ENCODE results near the gene FAM53B.

The FAM53B gene

GRCh38 chr10:124591123-124591495 lies 153.1 kb downstream of the FAM53B start:
- no peak overlapping the region for H3K27ac ChIP-seq (replicated peaks; ENCODE audit: low read length)
- no peak overlapping the region for H2BK120ac ChIP-seq (ENCODE audit: low read depth, low read length)
- no peak overlapping the region for H4K91ac ChIP-seq (ENCODE audit: low read depth, low read length, poor library complexity)

GRCh38 chr10:124590216-124591122 lies 153.7 kb downstream of the FAM53B start:
- Histone ChIP-seq H3K14ac (ENCODE audit: low read length) (peak overlapping the region; percentile 77), H2AK5ac (ENCODE audit: low read depth, low read length) (peak overlapping the region; percentile 60), H3K79me1 (ENCODE audit: low read depth, low read length) (peaks cover 1% of the 10 kb centered on the region), H4K91ac (ENCODE audit: low read depth, low read length, poor library complexity) (no peak overlapping the region), H3K4ac (ENCODE audit: low read length) (no peak overlapping the region), H2BK12ac (ENCODE audit: low read length) (no peak overlapping the region), H3K9ac (ENCODE audit: low read depth, low read length, poor library complexity) (no peak overlapping the region), H3K4me1 (ENCODE audit: control insufficient read depth in 2 of 2, insufficient read depth in 1 of 2, low read depth in 1 of 2, low read length in 2 of 2) (peaks cover 0 to 3% of the 10 kb centered on the region in 2 donors), H3K36me3 (replicated peaks in 1 of 2; ENCODE audit: control insufficient read depth in 2 of 2, insufficient read depth in 2 of 2, low read length in 2 of 2) (no peaks in the 10 kb centered on the region), H2BK15ac (ENCODE audit: low read length) (peak overlapping the region; percentile 3), H3K27me3 (ENCODE audit: control insufficient read depth in 3 of 3, insufficient read depth in 3 of 3, low read depth in 1 of 3, low read length in 3 of 3) (no peaks in the 10 kb centered on the region), H2BK120ac (ENCODE audit: low read depth, low read length) (no peak overlapping the region), H2AFZ (ENCODE audit: low read length) (no peak overlapping the region), H3K9me3 (replicated peaks in 1 of 2; ENCODE audit: control insufficient read depth in 2 of 2, insufficient read depth in 1 of 2, low read depth in 1 of 2, low read length in 2 of 2) (peaks cover 4 to 6% of the 10 kb centered on the region in 2 donors), H3K4me3 (ENCODE audit: low read length in 2 of 2) (no peak overlapping the region), H3K27ac (replicated peaks; ENCODE audit: low read length) (no peak overlapping the region), H3K18ac (ENCODE audit: low read length) (peak overlapping the region; percentile 48), H3K4me2 (ENCODE audit: insufficient read depth, low read length, poor library complexity, severe bottlenecking) (no peak overlapping the region), H3K23ac (ENCODE audit: low read depth, low read length, poor library complexity) (no peak overlapping the region), H2BK5ac (ENCODE audit: low read length) (no peak overlapping the region), H4K8ac (ENCODE audit: low read depth, low read length) (no peak overlapping the region)
- WGBS, 2 donors (ENCODE audit: extremely low coverage in 2 of 2, insufficient read length in 2 of 2, insufficient replicate concordance in 1 of 2), result no CpG with 5 or more reads among the region's 23 CpGs
- no peak for DNase-seq (ENCODE audit: low spot score)

More at GRCh38 chr10:124591123-124591495, 153.1 kb downstream of the FAM53B start:
- Histone ChIP-seq H3K4me1 (ENCODE audit: control insufficient read depth in 2 of 2, insufficient read depth in 1 of 2, low read depth in 1 of 2, low read length in 2 of 2) (peaks cover 0 to 3% of the 10 kb centered on the region in 2 donors), H3K14ac (ENCODE audit: low read length) (no peak overlapping the region), H3K36me3 (replicated peaks in 1 of 2; ENCODE audit: control insufficient read depth in 2 of 2, insufficient read depth in 2 of 2, low read length in 2 of 2) (no peaks in the 10 kb centered on the region), H2BK15ac (ENCODE audit: low read length) (no peak overlapping the region), H3K27me3 (ENCODE audit: control insufficient read depth in 3 of 3, insufficient read depth in 3 of 3, low read depth in 1 of 3, low read length in 3 of 3) (no peaks in the 10 kb centered on the region), H3K4me3 (ENCODE audit: low read length in 2 of 2) (no peak overlapping the region), H3K23ac (ENCODE audit: low read depth, low read length, poor library complexity) (no peak overlapping the region), H3K9ac (ENCODE audit: low read depth, low read length, poor library complexity) (no peak overlapping the region), H3K9me3 (replicated peaks in 1 of 2; ENCODE audit: control insufficient read depth in 2 of 2, insufficient read depth in 1 of 2, low read depth in 1 of 2, low read length in 2 of 2) (peaks cover 4 to 6% of the 10 kb centered on the region in 2 donors), H2AK5ac (ENCODE audit: low read depth, low read length) (peak overlapping the region; percentile 60), H4K8ac (ENCODE audit: low read depth, low read length) (no peak overlapping the region), H3K18ac (ENCODE audit: low read length) (no peak overlapping the region), H3K4ac (ENCODE audit: low read length) (no peak overlapping the region), H3K4me2 (ENCODE audit: insufficient read depth, low read length, poor library complexity, severe bottlenecking) (no peak overlapping the region), H2BK12ac (ENCODE audit: low read length) (no peak overlapping the region), H2BK5ac (ENCODE audit: low read length) (no peak overlapping the region), H3K79me1 (ENCODE audit: low read depth, low read length) (peaks cover 1% of the 10 kb centered on the region), H2AFZ (ENCODE audit: low read length) (no peak overlapping the region)
- no peak for DNase-seq (ENCODE audit: low spot score)
- WGBS, 2 donors (ENCODE audit: extremely low coverage in 2 of 2, insufficient read length in 2 of 2, insufficient replicate concordance in 1 of 2), result no CpG with 5 or more reads among the region's 5 CpGs

- Histone ChIP-seq H3K4me1 (ENCODE audit: control insufficient read depth in 2 of 2, insufficient read depth in 1 of 2, low read depth in 1 of 2, low read length in 2 of 2) (peaks cover 0 to 3% of the 10 kb centered on the region in 2 donors), H2BK15ac (ENCODE audit: low read length) (no peak overlapping the region), H2AK5ac (ENCODE audit: low read depth, low read length) (no peak overlapping the region), H3K4ac (ENCODE audit: low read length) (no peak overlapping the region), H3K27ac (replicated peaks; ENCODE audit: low read length) (no peak overlapping the region), H3K4me2 (ENCODE audit: insufficient read depth, low read length, poor library complexity, severe bottlenecking) (no peak overlapping the region), H3K27me3 (ENCODE audit: control insufficient read depth in 3 of 3, insufficient read depth in 3 of 3, low read depth in 1 of 3, low read length in 3 of 3) (no peaks in the 10 kb centered on the region), H3K4me3 (ENCODE audit: low read length in 2 of 2) (no peak overlapping the region), H3K36me3 (replicated peaks in 1 of 2; ENCODE audit: control insufficient read depth in 2 of 2, insufficient read depth in 2 of 2, low read length in 2 of 2) (no peaks in the 10 kb centered on the region), H3K14ac (ENCODE audit: low read length) (no peak overlapping the region), H2BK120ac (ENCODE audit: low read depth, low read length) (no peak overlapping the region), H2AFZ (ENCODE audit: low read length) (peak overlapping the region; percentile 21), H3K18ac (ENCODE audit: low read length) (peak overlapping the region; percentile 41), H4K8ac (ENCODE audit: low read depth, low read length) (no peak overlapping the region), H3K9me3 (replicated peaks in 1 of 2; ENCODE audit: control insufficient read depth in 2 of 2, insufficient read depth in 1 of 2, low read depth in 1 of 2, low read length in 2 of 2) (peaks cover 4 to 6% of the 10 kb centered on the region in 2 donors), H4K91ac (ENCODE audit: low read depth, low read length, poor library complexity) (no peak overlapping the region), H2BK5ac (ENCODE audit: low read length) (no peak overlapping the region), H3K23ac (ENCODE audit: low read depth, low read length, poor library complexity) (no peak overlapping the region), H3K79me1 (ENCODE audit: low read depth, low read length) (peaks cover 1% of the 10 kb centered on the region), H3K9ac (ENCODE audit: low read depth, low read length, poor library complexity) (no peak overlapping the region), H2BK12ac (ENCODE audit: low read length) (no peak overlapping the region)
- no CpG with 5 or more reads among the region's 24 CpGs for WGBS, 2 donors (ENCODE audit: extremely low coverage in 2 of 2, insufficient read length in 2 of 2, insufficient replicate concordance in 1 of 2)
- no peak for DNase-seq (ENCODE audit: low spot score)
Observed at GRCh38 chr10:124589491-124590041, 154.6 kb downstream of the FAM53B start.

Measured in neuronal stem cell (in vitro differentiated cells).